22Rv1 (cell line): ENCODE results near the gene FIS1.

ENCODE experiments used
- CTCF ChIP-seq: fragments of 450-650 bp; IDR thresholded peaks from 2 replicates; pipeline ENCODE4 v1.5.1; 2017; ENCODE audit warnings: mild to moderate bottlenecking
- ZFX ChIP-seq: fragments of 450-650 bp; IDR thresholded peaks from 2 replicates; pipeline ENCODE4 v1.6.1; 2017; ENCODE audit warnings: antibody characterized with exemption, borderline replicate concordance

- TF ChIP-seq CTCF = no peak
- no peak for TF ChIP-seq ZFX
These were observed 36.1 kb downstream of the FIS1 start for GRCh38 chr7:101208794-101209193.
